Mononuclear cell (primary cell): ENCODE measurements around the gene SH3TC2. TPM values are rescaled to one million over a fixed set of nuclear protein-coding genes. Genes with fewer than 3 reads are reported as not detected.

Experiments
- H3K27me3 ChIP-seq: 2 replicates; pipeline ENCODE4 v1.6.0; 2011; ENCODE audit warnings: low read length, control low read depth; ENCODE audit not compliant: insufficient read depth
- H3K4me1 ChIP-seq: 2 replicates; pipeline ENCODE4 v1.5.1; 2011; ENCODE audit warnings: mild to moderate bottlenecking, low read length, control low read depth; ENCODE audit not compliant: insufficient read depth
- H3K4me3 ChIP-seq: 2 replicates; pipeline ENCODE4 v1.5.1; 2011; ENCODE audit warnings: mild to moderate bottlenecking, low read length, moderate library complexity
- H3K9me3 ChIP-seq: 2 replicates; pipeline ENCODE4 v1.5.1; 2011; ENCODE audit warnings: low read depth, mild to moderate bottlenecking, control low read depth, low read length
- total RNA-seq: library from RNA; depleted of rRNA; stranded (reverse); fragments of >200 nt; gene quantifications from one replicate; pipeline ENCODE4 v1.2.3, GENCODE V29; 2012

The SH3TC2 gene
- total RNA-seq, 1 donor = 3.7 TPM

- no peak overlapping the region for H3K4me3 ChIP-seq
- H3K27me3 ChIP-seq = no peaks in the 10 kb centered on the region
- H3K9me3 ChIP-seq = no peaks in the 10 kb centered on the region
- peaks cover 29% of the 10 kb centered on the region for H3K4me1 ChIP-seq
These were observed 17.8 kb downstream of the SH3TC2 start for GRCh38 chr5:149045089-149045460.

- H3K4me1 ChIP-seq = peaks cover 34% of the 10 kb centered on the region
- H3K27me3 ChIP-seq = no peaks in the 10 kb centered on the region
- H3K4me3 ChIP-seq = no peak overlapping the region
- no peaks in the 10 kb centered on the region for H3K9me3 ChIP-seq
These were observed 18.3 kb downstream of the SH3TC2 start for GRCh38 chr5:149044453-149045088.

- H3K9me3 ChIP-seq = no peaks in the 10 kb centered on the region
- H3K27me3 ChIP-seq = no peaks in the 10 kb centered on the region
- H3K4me3 ChIP-seq = no peak overlapping the region
- peaks cover 43% of the 10 kb centered on the region for H3K4me1 ChIP-seq
These were observed 19.2 kb downstream of the SH3TC2 start for GRCh38 chr5:149043641-149044040.

GRCh38 chr5:149042865-149043264, 20.0 kb downstream of the SH3TC2 start:
- Histone ChIP-seq H3K9me3 (no peaks in the 10 kb centered on the region), H3K4me1 (peaks cover 51% of the 10 kb centered on the region), H3K27me3 (no peaks in the 10 kb centered on the region), H3K4me3 (no peak overlapping the region)

GRCh38 chr5:149041242-149041641, 21.6 kb downstream of the SH3TC2 start:
- peaks cover 66% of the 10 kb centered on the region for H3K4me1 ChIP-seq
- H3K9me3 ChIP-seq = no peaks in the 10 kb centered on the region
- no peaks in the 10 kb centered on the region for H3K27me3 ChIP-seq
- no peak overlapping the region for H3K4me3 ChIP-seq

GRCh38 chr5:149040421-149040820, 22.4 kb downstream of the SH3TC2 start:
- H3K9me3 ChIP-seq = no peaks in the 10 kb centered on the region
- H3K4me3 ChIP-seq = no peak overlapping the region
- H3K4me1 ChIP-seq = peaks cover 66% of the 10 kb centered on the region
- H3K27me3 ChIP-seq = no peaks in the 10 kb centered on the region

- no peak overlapping the region for H3K4me3 ChIP-seq
- no peaks in the 10 kb centered on the region for H3K9me3 ChIP-seq
- no peaks in the 10 kb centered on the region for H3K27me3 ChIP-seq
- peaks cover 64% of the 10 kb centered on the region for H3K4me1 ChIP-seq
These were observed 23.4 kb downstream of the SH3TC2 start for GRCh38 chr5:149039506-149039905.

- Histone ChIP-seq H3K27me3 (no peaks in the 10 kb centered on the region), H3K9me3 (no peaks in the 10 kb centered on the region), H3K4me3 (no peak overlapping the region), H3K4me1 (peaks cover 55% of the 10 kb centered on the region)
These were observed 24.4 kb downstream of the SH3TC2 start for GRCh38 chr5:149038336-149039080.

GRCh38 chr5:149037817-149038216, 25.0 kb downstream of the SH3TC2 start:
- H3K9me3 ChIP-seq = no peaks in the 10 kb centered on the region
- peaks cover 48% of the 10 kb centered on the region for H3K4me1 ChIP-seq
- no peaks in the 10 kb centered on the region for H3K27me3 ChIP-seq
- no peak overlapping the region for H3K4me3 ChIP-seq

GRCh38 chr5:149036970-149037369, 25.9 kb downstream of the SH3TC2 start:
- no peaks in the 10 kb centered on the region for H3K27me3 ChIP-seq
- H3K4me3 ChIP-seq = no peak overlapping the region
- H3K4me1 ChIP-seq = peaks cover 42% of the 10 kb centered on the region
- H3K9me3 ChIP-seq = no peaks in the 10 kb centered on the region

GRCh38 chr5:149036168-149036567, 26.7 kb downstream of the SH3TC2 start:
- no peak overlapping the region for H3K4me3 ChIP-seq
- H3K4me1 ChIP-seq = peaks cover 42% of the 10 kb centered on the region
- no peaks in the 10 kb centered on the region for H3K27me3 ChIP-seq
- H3K9me3 ChIP-seq = no peaks in the 10 kb centered on the region

GRCh38 chr5:149035372-149035790, 27.5 kb downstream of the SH3TC2 start:
- H3K27me3 ChIP-seq = no peaks in the 10 kb centered on the region
- no peaks in the 10 kb centered on the region for H3K9me3 ChIP-seq
- no peak overlapping the region for H3K4me3 ChIP-seq
- H3K4me1 ChIP-seq = peaks cover 40% of the 10 kb centered on the region

- Histone ChIP-seq H3K9me3 (no peaks in the 10 kb centered on the region), H3K4me3 (no peak overlapping the region), H3K27me3 (no peaks in the 10 kb centered on the region), H3K4me1 (no peaks in the 10 kb centered on the region)
These were observed 31.9 kb downstream of the SH3TC2 start for GRCh38 chr5:149030838-149031397.

- no peak overlapping the region for H3K4me3 ChIP-seq
- no peaks in the 10 kb centered on the region for H3K4me1 ChIP-seq
- no peaks in the 10 kb centered on the region for H3K27me3 ChIP-seq
- no peaks in the 10 kb centered on the region for H3K9me3 ChIP-seq
These were observed 32.5 kb downstream of the SH3TC2 start for GRCh38 chr5:149030392-149030791.

GRCh38 chr5:149028984-149029383, 33.9 kb downstream of the SH3TC2 start:
- no peaks in the 10 kb centered on the region for H3K4me1 ChIP-seq
- H3K4me3 ChIP-seq = no peak overlapping the region
- H3K27me3 ChIP-seq = no peaks in the 10 kb centered on the region
- H3K9me3 ChIP-seq = no peaks in the 10 kb centered on the region
